HepG2 (cell line): ENCODE measurements around the gene PRCD. TPM values are rescaled to one million over a fixed set of nuclear protein-coding genes. Genes with fewer than 3 reads are reported as not detected.

Experiments used
- AGO2 ChIP-seq: fragments of 200-400 bp; formaldehyde crosslinking; optimal IDR thresholded peaks from 2 replicates; pipeline ENCODE3; 2017; ENCODE audit warnings: mild to moderate bottlenecking, low read depth, low read length, moderate library complexity
- CREM ChIP-seq, 2 experiments: sonication (generic) in 1 of 2; formaldehyde crosslinking in 1 of 2; IDR thresholded peaks; 2 replicates each; pipeline versions ENCODE4 v1.4.0 to v1.6.1; 2016 to 2020; ENCODE audit warnings: antibody characterized with exemption in 1 of 2, mild to moderate bottlenecking in 1 of 2, missing genetic modification reagents in 1 of 2
- ISL2 ChIP-seq: sonication (generic); formaldehyde crosslinking; IDR thresholded peaks from 2 replicates; pipeline ENCODE4 v1.5.0; 2020; ENCODE audit warnings: missing genetic modification reagents
- MAFF ChIP-seq: IDR thresholded peaks from 2 replicates; pipeline ENCODE4 v1.6.1; 2011; ENCODE audit warnings: low read depth, low read length, improper control_type of control experiment
- NR2F6 ChIP-seq, 2 experiments: IDR thresholded peaks; 2 replicates each; pipeline ENCODE4 v1.6.1; 2016; ENCODE audit warnings: antibody characterized with exemption in 1 of 2, mild to moderate bottlenecking in 1 of 2
- PCBP2 ChIP-seq: fragments of 200-400 bp; formaldehyde crosslinking; optimal IDR thresholded peaks from 2 replicates; pipeline ENCODE3; 2018; ENCODE audit warnings: low read length, low read depth; ENCODE audit not compliant: poor library complexity, severe bottlenecking
- ZFP36 ChIP-seq: fragments of 150-350 bp; IDR thresholded peaks from 2 replicates; pipeline ENCODE4 v1.6.1; 2018; ENCODE audit warnings: borderline replicate concordance, low read length, low read depth; ENCODE audit not compliant: partially characterized antibody
- ZNF180 ChIP-seq: sonication (generic); formaldehyde crosslinking; IDR thresholded peaks from 2 replicates; pipeline ENCODE4 v1.4.0; 2020; ENCODE audit warnings: low read depth, missing genetic modification reagents, borderline replicate concordance
- ZNF260 ChIP-seq: sonication (generic); formaldehyde crosslinking; IDR thresholded peaks from 2 replicates; pipeline ENCODE4 v1.4.0; 2020; ENCODE audit warnings: missing genetic modification reagents, low read depth, mild to moderate bottlenecking, borderline replicate concordance
- ZNF329 ChIP-seq: sonication (generic); formaldehyde crosslinking; IDR thresholded peaks from 2 replicates; pipeline ENCODE4 v1.9.0; 2021; ENCODE audit warnings: low read depth, mild to moderate bottlenecking, missing genetic modification reagents
- ZNF383 ChIP-seq: sonication (generic); formaldehyde crosslinking; IDR thresholded peaks from 2 replicates; pipeline ENCODE4 v1.4.0; 2020; ENCODE audit warnings: missing genetic modification reagents, mild to moderate bottlenecking, borderline replicate concordance
- polyA plus RNA-seq, 8 experiments: library from polyadenylated mRNA; depleted of rRNA in 3 of 8; stranded (reverse) in 7 of 8; unstranded in 1 of 8; fragments of >200 nt; fragmentation: Illumina TruSeq in 4 of 8; extraction: Trizol in 4 of 8; gene quantifications; 2 replicates each; pipeline versions ENCODE4 v1.2.1 to v1.2.3, GENCODE V29; 2011 to 2016; ENCODE audit warnings: low read depth in 4 of 8, missing spikeins in 1 of 8, mixed read lengths in 1 of 8; ENCODE audit not compliant: insufficient read depth in 1 of 8
- total RNA-seq, 5 experiments: library from RNA; depleted of rRNA; stranded (reverse); fragments of >200 nt; fragmentation: Illumina TruSeq; extraction: Trizol; gene quantifications; 2 replicates each; pipeline ENCODE4 v1.2.3, GENCODE V29; 2016; ENCODE audit warnings: low read depth in 1 of 5
- TF ChIP-seq, protein P1 (sequence below): sonication (generic); formaldehyde crosslinking; IDR thresholded peaks from one replicate; pipeline ENCODE4 v1.5.1; 2020; ENCODE audit warnings: mild to moderate bottlenecking, missing genetic modification reagents; ENCODE audit errors: not compliant biosample characterization
- TF ChIP-seq, protein P2 (sequence below): IDR thresholded peaks from 2 replicates; pipeline ENCODE4 v1.6.1; 2016; ENCODE audit warnings: low read depth, missing genetic modification reagents, missing compliant biosample characterization
- TF ChIP-seq, protein P3 (sequence below): IDR thresholded peaks from 2 replicates; pipeline ENCODE4 v1.6.1; 2018; ENCODE audit warnings: missing genetic modification reagents

The PRCD gene
- total and polyA plus RNA-seq, 2 of the 13 experiments (the other 11 are each of a cell fraction or from before 2014, with no cell fraction given) = 0.51 TPM; not detected in 1

DNA sequence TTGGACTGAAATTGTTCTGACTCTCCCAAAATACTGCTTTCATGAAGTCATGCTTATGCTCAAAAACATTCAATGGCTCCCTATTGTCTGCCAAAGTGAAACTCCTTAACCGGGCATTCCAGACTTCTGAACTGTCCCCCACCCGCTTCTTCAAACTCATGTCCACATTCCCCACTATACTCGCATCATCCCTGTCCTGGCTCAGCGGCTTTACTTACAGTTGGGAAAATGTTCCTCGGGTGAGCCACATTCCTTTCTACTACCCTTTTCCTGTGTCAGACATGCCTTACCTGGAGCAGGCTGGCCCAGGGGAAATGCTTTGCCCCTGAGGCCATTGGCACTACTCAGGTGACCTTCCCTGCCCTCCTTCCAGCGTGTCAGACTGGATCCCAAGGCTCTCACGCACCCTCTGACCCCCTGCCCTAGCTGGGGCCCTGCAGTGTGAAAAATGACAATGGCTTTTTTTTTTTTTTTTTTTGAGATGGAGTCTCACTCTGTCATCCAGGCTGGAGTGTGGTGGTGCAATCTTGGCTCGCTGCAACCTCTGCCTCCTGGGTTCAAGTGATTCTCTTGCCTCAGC is 7.7 kb upstream of the PRCD start (continued):
- TF ChIP-seq, protein P1, sequence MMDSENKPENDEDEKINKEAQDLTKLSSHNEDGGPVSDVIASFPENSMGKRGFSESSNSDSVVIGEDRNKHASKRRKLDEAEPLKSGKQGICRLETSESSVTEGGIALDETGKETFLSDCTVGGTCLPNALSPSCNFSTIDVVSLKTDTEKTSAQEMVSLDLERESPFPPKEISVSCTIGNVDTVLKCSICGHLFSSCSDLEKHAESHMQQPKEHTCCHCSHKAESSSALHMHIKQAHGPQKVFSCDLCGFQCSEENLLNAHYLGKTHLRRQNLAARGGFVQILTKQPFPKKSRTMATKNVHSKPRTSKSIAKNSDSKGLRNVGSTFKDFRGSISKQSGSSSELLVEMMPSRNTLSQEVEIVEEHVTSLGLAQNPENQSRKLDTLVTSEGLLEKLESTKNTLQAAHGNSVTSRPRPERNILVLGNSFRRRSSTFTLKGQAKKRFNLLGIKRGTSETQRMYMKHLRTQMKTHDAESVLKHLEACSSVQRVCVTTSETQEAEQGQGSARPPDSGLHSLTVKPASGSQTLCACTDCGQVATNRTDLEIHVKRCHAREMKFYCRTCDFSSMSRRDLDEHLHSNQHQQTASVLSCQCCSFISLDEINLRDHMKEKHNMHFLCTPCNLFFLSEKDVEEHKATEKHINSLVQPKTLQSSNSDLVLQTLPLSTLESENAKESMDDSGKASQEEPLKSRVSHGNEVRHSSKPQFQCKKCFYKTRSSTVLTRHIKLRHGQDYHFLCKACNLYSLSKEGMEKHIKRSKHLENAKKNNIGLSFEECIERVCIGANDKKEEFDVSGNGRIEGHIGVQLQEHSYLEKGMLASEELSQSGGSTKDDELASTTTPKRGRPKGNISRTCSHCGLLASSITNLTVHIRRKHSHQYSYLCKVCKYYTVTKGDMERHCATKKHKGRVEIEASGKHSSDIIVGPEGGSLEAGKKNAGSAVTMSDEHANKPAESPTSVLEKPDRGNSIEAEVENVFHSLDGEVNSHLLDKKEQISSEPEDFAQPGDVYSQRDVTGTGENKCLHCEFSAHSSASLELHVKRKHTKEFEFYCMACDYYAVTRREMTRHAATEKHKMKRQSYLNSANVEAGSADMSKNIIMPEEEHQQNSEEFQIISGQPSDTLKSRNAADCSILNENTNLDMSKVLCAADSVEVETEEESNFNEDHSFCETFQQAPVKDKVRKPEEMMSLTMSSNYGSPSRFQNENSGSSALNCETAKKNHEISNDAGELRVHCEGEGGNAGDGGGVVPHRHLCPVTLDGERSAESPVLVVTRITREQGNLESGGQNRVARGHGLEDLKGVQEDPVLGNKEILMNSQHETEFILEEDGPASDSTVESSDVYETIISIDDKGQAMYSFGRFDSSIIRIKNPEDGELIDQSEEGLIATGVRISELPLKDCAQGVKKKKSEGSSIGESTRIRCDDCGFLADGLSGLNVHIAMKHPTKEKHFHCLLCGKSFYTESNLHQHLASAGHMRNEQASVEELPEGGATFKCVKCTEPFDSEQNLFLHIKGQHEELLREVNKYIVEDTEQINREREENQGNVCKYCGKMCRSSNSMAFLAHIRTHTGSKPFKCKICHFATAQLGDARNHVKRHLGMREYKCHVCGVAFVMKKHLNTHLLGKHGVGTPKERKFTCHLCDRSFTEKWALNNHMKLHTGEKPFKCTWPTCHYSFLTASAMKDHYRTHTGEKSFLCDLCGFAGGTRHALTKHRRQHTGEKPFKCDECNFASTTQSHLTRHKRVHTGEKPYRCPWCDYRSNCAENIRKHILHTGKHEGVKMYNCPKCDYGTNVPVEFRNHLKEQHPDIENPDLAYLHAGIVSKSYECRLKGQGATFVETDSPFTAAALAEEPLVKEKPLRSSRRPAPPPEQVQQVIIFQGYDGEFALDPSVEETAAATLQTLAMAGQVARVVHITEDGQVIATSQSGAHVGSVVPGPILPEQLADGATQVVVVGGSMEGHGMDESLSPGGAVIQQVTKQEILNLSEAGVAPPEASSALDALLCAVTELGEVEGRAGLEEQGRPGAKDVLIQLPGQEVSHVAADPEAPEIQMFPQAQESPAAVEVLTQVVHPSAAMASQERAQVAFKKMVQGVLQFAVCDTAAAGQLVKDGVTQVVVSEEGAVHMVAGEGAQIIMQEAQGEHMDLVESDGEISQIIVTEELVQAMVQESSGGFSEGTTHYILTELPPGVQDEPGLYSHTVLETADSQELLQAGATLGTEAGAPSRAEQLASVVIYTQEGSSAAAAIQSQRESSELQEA (CRISPR knock-in tag) = no peak
- TF ChIP-seq ZNF329 (CRISPR knock-in tag) (no peak), NR2F6 (IDR thresholded peaks at IDR 0.05) (peak; percentile 80), NR2F6 (CRISPR knock-in tag; IDR thresholded peaks at IDR 0.05) (no peak), ZNF260 (no peak), ZNF383 (CRISPR knock-in tag) (no peak), AGO2 (no peak), ZNF180 (CRISPR knock-in tag) (no peak), PCBP2 (no peak), CREM (IDR thresholded peaks at IDR 0.05) (no peak), CREM (CRISPR knock-in tag; IDR thresholded peaks at IDR 0.05) (no peak), ISL2 (CRISPR knock-in tag) (no peak), ZFP36 (peak; percentile 36), MAFF (no peak)
- TF ChIP-seq, protein P2, sequence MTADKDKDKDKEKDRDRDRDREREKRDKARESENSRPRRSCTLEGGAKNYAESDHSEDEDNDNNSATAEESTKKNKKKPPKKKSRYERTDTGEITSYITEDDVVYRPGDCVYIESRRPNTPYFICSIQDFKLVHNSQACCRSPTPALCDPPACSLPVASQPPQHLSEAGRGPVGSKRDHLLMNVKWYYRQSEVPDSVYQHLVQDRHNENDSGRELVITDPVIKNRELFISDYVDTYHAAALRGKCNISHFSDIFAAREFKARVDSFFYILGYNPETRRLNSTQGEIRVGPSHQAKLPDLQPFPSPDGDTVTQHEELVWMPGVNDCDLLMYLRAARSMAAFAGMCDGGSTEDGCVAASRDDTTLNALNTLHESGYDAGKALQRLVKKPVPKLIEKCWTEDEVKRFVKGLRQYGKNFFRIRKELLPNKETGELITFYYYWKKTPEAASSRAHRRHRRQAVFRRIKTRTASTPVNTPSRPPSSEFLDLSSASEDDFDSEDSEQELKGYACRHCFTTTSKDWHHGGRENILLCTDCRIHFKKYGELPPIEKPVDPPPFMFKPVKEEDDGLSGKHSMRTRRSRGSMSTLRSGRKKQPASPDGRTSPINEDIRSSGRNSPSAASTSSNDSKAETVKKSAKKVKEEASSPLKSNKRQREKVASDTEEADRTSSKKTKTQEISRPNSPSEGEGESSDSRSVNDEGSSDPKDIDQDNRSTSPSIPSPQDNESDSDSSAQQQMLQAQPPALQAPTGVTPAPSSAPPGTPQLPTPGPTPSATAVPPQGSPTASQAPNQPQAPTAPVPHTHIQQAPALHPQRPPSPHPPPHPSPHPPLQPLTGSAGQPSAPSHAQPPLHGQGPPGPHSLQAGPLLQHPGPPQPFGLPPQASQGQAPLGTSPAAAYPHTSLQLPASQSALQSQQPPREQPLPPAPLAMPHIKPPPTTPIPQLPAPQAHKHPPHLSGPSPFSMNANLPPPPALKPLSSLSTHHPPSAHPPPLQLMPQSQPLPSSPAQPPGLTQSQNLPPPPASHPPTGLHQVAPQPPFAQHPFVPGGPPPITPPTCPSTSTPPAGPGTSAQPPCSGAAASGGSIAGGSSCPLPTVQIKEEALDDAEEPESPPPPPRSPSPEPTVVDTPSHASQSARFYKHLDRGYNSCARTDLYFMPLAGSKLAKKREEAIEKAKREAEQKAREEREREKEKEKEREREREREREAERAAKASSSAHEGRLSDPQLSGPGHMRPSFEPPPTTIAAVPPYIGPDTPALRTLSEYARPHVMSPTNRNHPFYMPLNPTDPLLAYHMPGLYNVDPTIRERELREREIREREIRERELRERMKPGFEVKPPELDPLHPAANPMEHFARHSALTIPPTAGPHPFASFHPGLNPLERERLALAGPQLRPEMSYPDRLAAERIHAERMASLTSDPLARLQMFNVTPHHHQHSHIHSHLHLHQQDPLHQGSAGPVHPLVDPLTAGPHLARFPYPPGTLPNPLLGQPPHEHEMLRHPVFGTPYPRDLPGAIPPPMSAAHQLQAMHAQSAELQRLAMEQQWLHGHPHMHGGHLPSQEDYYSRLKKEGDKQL (CRISPR knock-in tag) = no peak
- TF ChIP-seq, protein P3, sequence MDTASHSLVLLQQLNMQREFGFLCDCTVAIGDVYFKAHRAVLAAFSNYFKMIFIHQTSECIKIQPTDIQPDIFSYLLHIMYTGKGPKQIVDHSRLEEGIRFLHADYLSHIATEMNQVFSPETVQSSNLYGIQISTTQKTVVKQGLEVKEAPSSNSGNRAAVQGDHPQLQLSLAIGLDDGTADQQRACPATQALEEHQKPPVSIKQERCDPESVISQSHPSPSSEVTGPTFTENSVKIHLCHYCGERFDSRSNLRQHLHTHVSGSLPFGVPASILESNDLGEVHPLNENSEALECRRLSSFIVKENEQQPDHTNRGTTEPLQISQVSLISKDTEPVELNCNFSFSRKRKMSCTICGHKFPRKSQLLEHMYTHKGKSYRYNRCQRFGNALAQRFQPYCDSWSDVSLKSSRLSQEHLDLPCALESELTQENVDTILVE = no peak
